GM19395 (cell line): Measurements from ENCODE around the gene GNG7.
"Not testable (repeated sequence)": the region's sequence is repeated elsewhere in the genome, so short reads cannot be mapped to it uniquely, and the experiment has no call there.

Source experiments
- ATAC-seq: cut with Tn5 transposase; IDR thresholded peaks from one replicate; pipeline ENCODE4 v1.9.1; 2021; ENCODE audit warnings: mild to moderate bottlenecking, moderate library complexity; ENCODE audit not compliant: unreplicated experiment

The GNG7 gene

GRCh38 chr19:2714102-2714501, 11.6 kb upstream of the GNG7 start:
- ATAC-seq, result not testable (repeated sequence)

- not testable (repeated sequence) for ATAC-seq
Observed at GRCh38 chr19:2713170-2713569, 10.7 kb upstream of the GNG7 start.

GRCh38 chr19:2711875-2712205, 9.3 kb upstream of the GNG7 start:
- no peak for ATAC-seq

- ATAC-seq, result no peak
Observed at GRCh38 chr19:2711172-2711874, 8.8 kb upstream of the GNG7 start.

- ATAC-seq, result no peak
Observed at GRCh38 chr19:2706251-2706650, 3.8 kb upstream of the GNG7 start.

- no peak for ATAC-seq
Observed at GRCh38 chr19:2703691-2704216, 1.3 kb upstream of the GNG7 start.

GRCh38 chr19:2703077-2703437, 563 bp upstream of the GNG7 start:
- no peak for ATAC-seq

GRCh38 chr19:2701361-2702169, 929 bp downstream of the GNG7 start:
- no peak for ATAC-seq

GRCh38 chr19:2700660-2701360, 1.7 kb downstream of the GNG7 start:
- no peak for ATAC-seq

- no peak for ATAC-seq
Observed at GRCh38 chr19:2699413-2700140, 2.9 kb downstream of the GNG7 start.

- ATAC-seq, result no peak
Observed at GRCh38 chr19:2694196-2694595, 8.3 kb downstream of the GNG7 start.

GRCh38 chr19:2693492-2694160, 8.9 kb downstream of the GNG7 start:
- no peak for ATAC-seq

GRCh38 chr19:2691951-2692350, 10.5 kb downstream of the GNG7 start:
- no peak for ATAC-seq

- no peak for ATAC-seq
Observed at GRCh38 chr19:2690856-2691255, 11.6 kb downstream of the GNG7 start.

- no peak for ATAC-seq
Observed at GRCh38 chr19:2686360-2686759, 16.1 kb downstream of the GNG7 start.

GRCh38 chr19:2685204-2685704, 17.2 kb downstream of the GNG7 start:
- no peak for ATAC-seq

- no peak for ATAC-seq
Observed at GRCh38 chr19:2683430-2684003, 19.0 kb downstream of the GNG7 start.

GRCh38 chr19:2680808-2681207, 21.7 kb downstream of the GNG7 start:
- ATAC-seq, result no peak

- no peak for ATAC-seq
Observed at GRCh38 chr19:2679439-2679838, 23.1 kb downstream of the GNG7 start.

GRCh38 chr19:2678948-2679347, 23.5 kb downstream of the GNG7 start:
- ATAC-seq, result not testable (repeated sequence)
